Pancreas (tissue), 10 donors: ENCODE data around the gene METRN. TPM values are rescaled to one million over a fixed set of nuclear protein-coding genes. Genes with fewer than 3 reads are reported as not detected.

Experiments used
- ATAC-seq, 4 donors: fragments of 200-7000 bp; cut with Tn5 transposase; one replicate each; pipeline versions ENCODE4 v1.8.0 to v1.9.1; 2020; ENCODE audit warnings: mild to moderate bottlenecking in 4 of 4, moderate library complexity in 4 of 4
- DNase-seq, 6 donors: peaks; one replicate each; pipeline ENCODE4 v3.0.0-alpha.2; 2020
- FAIRE-seq: peaks from 2 replicates; lab custom pipeline; 2012; peaks lifted over from hg19 to GRCh38; lab: Jason Lieb, UNC
- H3K27ac ChIP-seq, 4 donors: fragments of 200-600 bp; sonication (generic); 1 replicate in 3 of 4; 2 replicates in 1 of 4; pipeline versions ENCODE4 v1.5.0 to v1.8.0; 2020
- H3K27me3 ChIP-seq, 4 donors: fragments of 200-600 bp; one replicate each; pipeline ENCODE4 v1.8.0; 2021
- H3K36me3 ChIP-seq, 3 donors: fragments of 200-600 bp; sonication (generic) in 1 of 3; one replicate each; pipeline versions ENCODE4 v1.5.0 to v1.8.0; 2020 to 2021
- H3K4me1 ChIP-seq, 3 donors: fragments of 200-600 bp; one replicate each; pipeline ENCODE4 v1.8.0; 2021
- H3K4me3 ChIP-seq, 4 donors: fragments of 200-600 bp; sonication (generic) in 2 of 4; one replicate each; pipeline versions ENCODE4 v1.5.0 to v1.8.0; 2020 to 2021
- H3K9me3 ChIP-seq, 4 donors: fragments of 200-600 bp; one replicate each; pipeline ENCODE4 v1.8.0; 2021
- CTCF ChIP-seq, 4 donors: fragments of 200-600 bp; sonication (generic) in 3 of 4; IDR thresholded peaks; one replicate each; pipeline versions ENCODE4 v1.5.0 to v1.8.0; 2021; ENCODE audit warnings: antibody characterized with exemption in 4 of 4
- WGBS, 2 donors: extraction: QIAGEN DNeasy Blood & Tissue Kit; methylation state at CpG; one replicate each; pipeline ENCODE4 v1.1.7; 2013; 5-methylcytosine and 5-hydroxymethylcytosine counted together
- intact Hi-C, 3 donors: fragments of 100-400 bp; cut with DNase I; formaldehyde crosslinking; loops; one replicate each; pipeline versions ENCODE4 v1.11.1 to v1.14.2; 2022
- polyA plus RNA-seq, 2 donors: library from polyadenylated mRNA; stranded (reverse); fragments of 200-250 nt; gene quantifications; one replicate each; pipeline ENCODE4 v1.2.3, GENCODE V29; 2013
- total RNA-seq, 6 donors: library from RNA; stranded (reverse); fragmentation: NEBNext Ultra II Directional in 4 of 6; extraction: Animal tissue kit (Norgen Biotek cat#: 25700) in 4 of 6; gene quantifications; one replicate each; pipeline versions ENCODE4 v1.2.1 to v1.2.4, GENCODE V29; 2021 to 2023
- donor health status: healthy with polysubstance abuse.
- donor health status: DM: no; HTN: no; CAD: no; lungs with moderate emphysema.
- donor health status: DM: no; HTN: no; CAD: no.
- donor health status: control.
- donor health status: control.
- donor health status: Bipolar disorder and iron deficiency.
- donor health status: DM: yes; HTN: yes; CAD: no.
- donor health status: DM: no; HTN: no; CAD: no.
- donor health status: DM: no; HTN: no; CAD: no.
- donor health status: DM: yes; HTN: yes; CAD: no.

METRN gene
- total and polyA plus RNA-seq, 8 donors, result 27.6 to 82.0 (median 42.2) TPM

- WGBS, 2 donors, result 9 to 12% methylated on average over 39 to 57 of the region's 57 CpGs
- no peaks in the 10 kb centered on the region for H3K9me3 ChIP-seq
- intact Hi-C loops, result no loop called here
- DNase-seq, result peak in 2 of 6 donors; percentile 32 to 86
- H3K36me3 ChIP-seq, result peaks cover 0 to 14% (median 13%) of the 10 kb centered on the region in 3 donors
- H3K27me3 ChIP-seq, result no peaks in the 10 kb centered on the region
- ATAC-seq, result no peak
- FAIRE-seq, result no peak
- peaks cover 9 to 29% (median 24%) of the 10 kb centered on the region in 3 donors for H3K4me1 ChIP-seq
- TF ChIP-seq CTCF (IDR thresholded peaks at IDR 0.05), result no peak
- H3K27ac ChIP-seq, result peak overlapping the region in 3 of 4 donors; percentile 41 to 80 (median 54)
- H3K4me3 ChIP-seq, result peak overlapping the region; percentile 52 to 80 (median 72)
These were observed 31.4 kb upstream of the METRN start for GRCh38 chr16:683396-684070.

GRCh38 chr16:684071-684794 is 30.7 kb upstream of the METRN start, which contains the start of gene JMJD8:
Gene JMJD8, minus strand, starts transcription at chr16:684334. Its CDS starts 15 bp downstream, at chr16:684319.
- Histone ChIP-seq H3K36me3 (peaks cover 0 to 14% (median 13%) of the 10 kb centered on the region in 3 donors), H3K27ac (peak within 1 kb of the TSS; percentile 54 to 81 (median 74)), H3K27me3 (no peaks in the 10 kb centered on the region), H3K4me3 (peak within 1 kb of the TSS; percentile 52 to 80 (median 72)), H3K9me3 (no peaks in the 10 kb centered on the region), H3K4me1 (peaks cover 9 to 32% (median 28%) of the 10 kb centered on the region in 3 donors)
- 0 to 1% methylated on average over 55 to 91 of the region's 91 CpGs for WGBS, 2 donors
- intact Hi-C loops, result no loop called here
- no peak for FAIRE-seq
- no peak for TF ChIP-seq CTCF (IDR thresholded peaks at IDR 0.05)
- peak; percentile 97 to 98 (median 98) for DNase-seq
- ATAC-seq, result peak; percentile 70 to 80 (median 74)

GRCh38 chr16:684961-685696 is 29.8 kb upstream of the METRN start:
- 88 to 89% methylated on average over 55 to 61 of the region's 61 CpGs for whole genome bisulfite sequencing, 2 donors
- intact Hi-C loops, result no loop called here
- H3K4me3 ChIP-seq, result peak overlapping the region; percentile 52 to 80 (median 72)
- no peak for TF ChIP-seq CTCF (IDR thresholded peaks at IDR 0.05)
- FAIRE-seq, result no peak
- H3K4me1 ChIP-seq, result peaks cover 14 to 37% (median 33%) of the 10 kb centered on the region in 3 donors
- ATAC-seq, result no peak
- peak in 3 of 6 donors; percentile 49 to 78 (median 64) for DNase-seq
- no peaks in the 10 kb centered on the region for H3K27me3 ChIP-seq
- no peaks in the 10 kb centered on the region for H3K9me3 ChIP-seq
- H3K27ac ChIP-seq, result peak overlapping the region in 1 of 4 donors; percentile 80
- H3K36me3 ChIP-seq, result peaks cover 0 to 14% (median 13%) of the 10 kb centered on the region in 3 donors

- Histone ChIP-seq H3K36me3 (peaks cover 0 to 14% (median 13%) of the 10 kb centered on the region in 3 donors), H3K27ac (no peak overlapping the region), H3K27me3 (no peaks in the 10 kb centered on the region), H3K4me3 (no peak overlapping the region), H3K9me3 (no peaks in the 10 kb centered on the region), H3K4me1 (peaks cover 13 to 36% (median 33%) of the 10 kb centered on the region in 3 donors)
- no peak for ATAC-seq
- FAIRE-seq, result no peak
- 52 to 64% methylated on average over 10 of the region's 10 CpGs for WGBS, 2 donors
- intact Hi-C loops, result no loop called here
- TF ChIP-seq CTCF (IDR thresholded peaks at IDR 0.05), result peak in 3 of 4 donors; percentile 17 to 30 (median 20)
- peak in 4 of 6 donors; percentile 52 to 86 (median 76) for DNase-seq
These were observed 29.0 kb upstream of the METRN start for GRCh38 chr16:685967-686366.
